Activated T-cell treated with anti-CD3 and anti-CD28 coated beads, Interleukin-2, amount 50 U/mL, for 4 hours (primary cell): ENCODE results near the gene ENOX1. TPM values are rescaled to one million over a fixed set of nuclear protein-coding genes. Genes with fewer than 3 reads are reported as not detected.

Experiments
- ATAC-seq, 2 donors: fragments of 200-7000 bp; cut with Tn5 transposase; one replicate each; pipeline ENCODE4 v1.10.0; 2021
- DNase-seq: peaks from one replicate; pipeline ENCODE4 v3.0.0-alpha.2; 2020
- H3K27me3 Mint-ChIP-seq: one replicate; pipeline ENCODE4 v1.8.0; 2021; ENCODE audit warnings: low read depth, mixed read lengths
- H3K36me3 Mint-ChIP-seq: one replicate; pipeline ENCODE4 v1.8.0; 2022; ENCODE audit warnings: mixed read lengths; ENCODE audit not compliant: insufficient read depth
- H3K4me1 Mint-ChIP-seq: one replicate; pipeline ENCODE4 v1.8.0; 2021; ENCODE audit warnings: low read depth, mixed read lengths
- H3K4me3 Mint-ChIP-seq: one replicate; pipeline ENCODE4 v1.8.0; 2021; ENCODE audit warnings: mild to moderate bottlenecking, moderate library complexity, mixed read lengths
- H3K9me3 Mint-ChIP-seq: one replicate; pipeline ENCODE4 v1.8.0; 2021; ENCODE audit warnings: mixed read lengths
- total RNA-seq, 3 donors: library from RNA; stranded (reverse); gene quantifications; one replicate each; pipeline ENCODE4 v1.2.1, GENCODE V29; 2021

The ENOX1 gene
- total RNA-seq, 3 donors from 2014 or later = 0.14 TPM; not detected in 2

- DNase-seq (no peak), ATAC-seq (no peak)
- Mint-ChIP-seq H3K4me1 (no peaks in the 10 kb centered on the region), H3K27me3 (peaks cover 3% of the 10 kb centered on the region), H3K9me3 (no peaks in the 10 kb centered on the region), H3K4me3 (no peak overlapping the region), H3K36me3 (no peaks in the 10 kb centered on the region)
Observed at GRCh38 chr13:43297967-43298678, 488.6 kb downstream of the ENOX1 start.

GRCh38 chr13:43295825-43296564 is 490.8 kb downstream of the ENOX1 start:
- Mint-ChIP-seq H3K9me3 (no peaks in the 10 kb centered on the region), H3K36me3 (no peaks in the 10 kb centered on the region), H3K4me3 (no peak overlapping the region), H3K27me3 (peaks cover 3% of the 10 kb centered on the region), H3K4me1 (no peaks in the 10 kb centered on the region)
- DNase-seq (no peak), ATAC-seq (no peak)

- ATAC-seq = no peak
- H3K4me1 Mint-ChIP-seq = no peaks in the 10 kb centered on the region
- no peaks in the 10 kb centered on the region for H3K36me3 Mint-ChIP-seq
- H3K4me3 Mint-ChIP-seq = no peak overlapping the region
- H3K27me3 Mint-ChIP-seq = peaks cover 3% of the 10 kb centered on the region
- DNase-seq = no peak
- H3K9me3 Mint-ChIP-seq = no peaks in the 10 kb centered on the region
Observed at GRCh38 chr13:43295321-43295720, 491.5 kb downstream of the ENOX1 start.

GRCh38 chr13:43294412-43294811 is 492.4 kb downstream of the ENOX1 start:
- no peaks in the 10 kb centered on the region for H3K36me3 Mint-ChIP-seq
- ATAC-seq = no peak
- peaks cover 3% of the 10 kb centered on the region for H3K27me3 Mint-ChIP-seq

GRCh38 chr13:43293986-43294385 is 492.8 kb downstream of the ENOX1 start:
- H3K4me1 Mint-ChIP-seq = no peaks in the 10 kb centered on the region
- no peaks in the 10 kb centered on the region for H3K36me3 Mint-ChIP-seq
- no peaks in the 10 kb centered on the region for H3K9me3 Mint-ChIP-seq
- ATAC-seq = no peak
- H3K4me3 Mint-ChIP-seq = no peak overlapping the region
- H3K27me3 Mint-ChIP-seq = peaks cover 3% of the 10 kb centered on the region
- no peak for DNase-seq

More at GRCh38 chr13:43294412-43294811, 492.4 kb downstream of the ENOX1 start:
- Mint-ChIP-seq H3K4me1 (no peaks in the 10 kb centered on the region), H3K4me3 (no peak overlapping the region), H3K9me3 (no peaks in the 10 kb centered on the region)
- no peak for DNase-seq

- Mint-ChIP-seq H3K4me3 (no peak overlapping the region), H3K36me3 (no peaks in the 10 kb centered on the region), H3K4me1 (no peaks in the 10 kb centered on the region), H3K27me3 (peaks cover 3% of the 10 kb centered on the region), H3K9me3 (no peaks in the 10 kb centered on the region)
- DNase-seq = no peak
- ATAC-seq = no peak
Observed at GRCh38 chr13:43293561-43293960, 493.2 kb downstream of the ENOX1 start.

- ATAC-seq = peak in 1 of 2 donors; percentile 48
Observed at GRCh38 chr13:43293008-43293407, 493.8 kb downstream of the ENOX1 start.

GRCh38 chr13:43291287-43292060 is 495.3 kb downstream of the ENOX1 start:
- Mint-ChIP-seq H3K27me3 (peaks cover 2% of the 10 kb centered on the region), H3K36me3 (no peaks in the 10 kb centered on the region), H3K4me3 (no peak overlapping the region), H3K4me1 (no peaks in the 10 kb centered on the region), H3K9me3 (no peaks in the 10 kb centered on the region)
- no peak for DNase-seq
- no peak for ATAC-seq

More at GRCh38 chr13:43293008-43293407, 493.8 kb downstream of the ENOX1 start:
- Mint-ChIP-seq H3K9me3 (no peaks in the 10 kb centered on the region), H3K27me3 (peaks cover 4% of the 10 kb centered on the region), H3K36me3 (no peaks in the 10 kb centered on the region), H3K4me3 (no peak overlapping the region), H3K4me1 (no peaks in the 10 kb centered on the region)
- DNase-seq = no peak

GRCh38 chr13:43289470-43290255 is 497.1 kb downstream of the ENOX1 start:
- no peak overlapping the region for H3K4me3 Mint-ChIP-seq
- peaks cover 6% of the 10 kb centered on the region for H3K27me3 Mint-ChIP-seq

GRCh38 chr13:43286751-43287150 is 500.0 kb downstream of the ENOX1 start:
- no peak for ATAC-seq
- Mint-ChIP-seq H3K36me3 (no peaks in the 10 kb centered on the region), H3K4me3 (no peak overlapping the region), H3K27me3 (peaks cover 6% of the 10 kb centered on the region), H3K9me3 (no peaks in the 10 kb centered on the region), H3K4me1 (no peaks in the 10 kb centered on the region)
- no peak for DNase-seq

More at GRCh38 chr13:43289470-43290255, 497.1 kb downstream of the ENOX1 start:
- no peaks in the 10 kb centered on the region for H3K4me1 Mint-ChIP-seq
- H3K9me3 Mint-ChIP-seq = no peaks in the 10 kb centered on the region
- ATAC-seq (no peak), DNase-seq (no peak)
- no peaks in the 10 kb centered on the region for H3K36me3 Mint-ChIP-seq

- ATAC-seq (no peak), DNase-seq (no peak)
- peaks cover 6% of the 10 kb centered on the region for H3K27me3 Mint-ChIP-seq
- H3K4me1 Mint-ChIP-seq = no peaks in the 10 kb centered on the region
- no peak overlapping the region for H3K4me3 Mint-ChIP-seq
- H3K9me3 Mint-ChIP-seq = no peaks in the 10 kb centered on the region
- H3K36me3 Mint-ChIP-seq = no peaks in the 10 kb centered on the region
Observed at GRCh38 chr13:43285933-43286597, 500.7 kb downstream of the ENOX1 start.

GRCh38 chr13:43284162-43284561 is 502.6 kb downstream of the ENOX1 start:
- no peaks in the 10 kb centered on the region for H3K9me3 Mint-ChIP-seq
- ATAC-seq (no peak), DNase-seq (no peak)
- peaks cover 6% of the 10 kb centered on the region for H3K27me3 Mint-ChIP-seq
- H3K4me1 Mint-ChIP-seq = no peaks in the 10 kb centered on the region
- H3K4me3 Mint-ChIP-seq = no peak overlapping the region
- H3K36me3 Mint-ChIP-seq = no peaks in the 10 kb centered on the region

- no peak for DNase-seq
- no peak overlapping the region for H3K4me3 Mint-ChIP-seq
- no peaks in the 10 kb centered on the region for H3K27me3 Mint-ChIP-seq
- H3K9me3 Mint-ChIP-seq = no peaks in the 10 kb centered on the region
- H3K4me1 Mint-ChIP-seq = no peaks in the 10 kb centered on the region
- H3K36me3 Mint-ChIP-seq = no peaks in the 10 kb centered on the region
- ATAC-seq = no peak
Observed at GRCh38 chr13:43279696-43280095, 507.1 kb downstream of the ENOX1 start.
